Thyroid gland (tissue), 4 donors: ENCODE results near the gene HDAC11. TPM values are rescaled to one million over a fixed set of nuclear protein-coding genes. Genes with fewer than 3 reads are reported as not detected.

Experiments
- DNase-seq, 2 donors: peaks; one replicate each; pipeline ENCODE4 v3.0.0-alpha.2; 2019
- H3K27ac ChIP-seq, 3 donors: fragments of 200-600 bp; sonication (generic); 1 replicate in 2 of 3; 2 replicates in 1 of 3; pipeline ENCODE4 v1.5.1; 2016 to 2019; ENCODE audit warnings: mild to moderate bottlenecking in 1 of 3, moderate library complexity in 1 of 3
- H3K27me3 ChIP-seq: fragments of 200-600 bp; sonication (generic); one replicate; pipeline ENCODE4 v1.5.1; 2019
- H3K36me3 ChIP-seq, 2 donors: fragments of 200-600 bp; sonication (generic); one replicate each; pipeline ENCODE4 v1.5.1; 2016 to 2019
- H3K4me1 ChIP-seq, 2 donors: fragments of 200-600 bp; sonication (generic); one replicate each; pipeline ENCODE4 v1.5.1; 2017 to 2019
- H3K4me3 ChIP-seq, 3 donors: fragments of 200-600 bp; sonication (generic); replicated peaks in 1 of 3; 1 replicate in 2 of 3; 2 replicates in 1 of 3; pipeline ENCODE4 v1.5.1; 2016; ENCODE audit warnings: mild to moderate bottlenecking in 1 of 3
- H3K9me3 ChIP-seq: fragments of 200-600 bp; sonication (generic); one replicate; pipeline ENCODE4 v1.5.1; 2017
- CTCF ChIP-seq, 6 experiments: fragments of 200-600 bp in 3 of 6; fragments of 450-650 bp in 3 of 6; sonication (generic) in 3 of 6; IDR thresholded peaks; one replicate each; pipeline ENCODE4 v1.5.1; 2016 to 2019; ENCODE audit warnings: antibody characterized with exemption in 6 of 6, mild to moderate bottlenecking in 2 of 6, inconsistent platforms in 1 of 6, moderate library complexity in 1 of 6
- POLR2A ChIP-seq, 2 donors: fragments of 450-650 bp; IDR thresholded peaks; one replicate each; pipeline ENCODE4 v1.6.1; 2017; ENCODE audit warnings: antibody characterized with exemption in 2 of 2, mild to moderate bottlenecking in 2 of 2, moderate library complexity in 1 of 2
- WGBS, 2 donors: methylation state at CpG; one replicate each; pipeline ENCODE4 v1.1.5; 2017; 5-methylcytosine and 5-hydroxymethylcytosine counted together
- intact Hi-C: fragments of 100-400 bp; cut with DNase I; formaldehyde crosslinking; loops from one replicate; pipeline ENCODE4 v1.15.1; 2023
- total RNA-seq, 4 donors: library from RNA; depleted of rRNA; stranded (reverse); fragments of >200 nt; gene quantifications; one replicate each; pipeline ENCODE4 v1.2.3, GENCODE V29; 2016

Gene HDAC11
- total RNA-seq, 4 donors from 2014 or later = 18.8 to 47.5 (median 30.8) TPM

- intact Hi-C loops = no loop called here
- H3K27ac ChIP-seq = peak overlapping the region in 2 of 3 donors; percentile 10 to 28
- H3K9me3 ChIP-seq = no peaks in the 10 kb centered on the region
- no peak overlapping the region for H3K4me3 ChIP-seq
- WGBS, 2 donors = 72 to 100% methylated on average over 1 to 2 of the region's 2 CpGs
- TF ChIP-seq CTCF (IDR thresholded peaks at IDR 0.05) (no peak), POLR2A (IDR thresholded peaks at IDR 0.05) (no peak)
- no peaks in the 10 kb centered on the region for H3K27me3 ChIP-seq
- no peaks in the 10 kb centered on the region for H3K36me3 ChIP-seq
- H3K4me1 ChIP-seq = peaks cover 0 to 13% of the 10 kb centered on the region in 2 donors
- DNase-seq = no peak
Measured at GRCh38 chr3:13550423-13550690, 70.3 kb downstream of the HDAC11 start.

- no peak overlapping the region for H3K4me3 ChIP-seq
- H3K27me3 ChIP-seq = no peaks in the 10 kb centered on the region
- intact Hi-C loops = no loop called here
- H3K36me3 ChIP-seq = no peaks in the 10 kb centered on the region
- DNase-seq = no peak
- 80 to 83% methylated on average over 12 to 13 of the region's 13 CpGs for WGBS, 2 donors
- TF ChIP-seq POLR2A (IDR thresholded peaks at IDR 0.05) = no peak
- no peak for TF ChIP-seq CTCF (IDR thresholded peaks at IDR 0.05)
- H3K27ac ChIP-seq = no peak overlapping the region
- peaks cover 0 to 15% of the 10 kb centered on the region in 2 donors for H3K4me1 ChIP-seq
- no peaks in the 10 kb centered on the region for H3K9me3 ChIP-seq
Measured at GRCh38 chr3:13550791-13551360, 70.8 kb downstream of the HDAC11 start.

- no peaks in the 10 kb centered on the region for H3K27me3 ChIP-seq
- peaks cover 0 to 17% of the 10 kb centered on the region in 2 donors for H3K4me1 ChIP-seq
- 63 to 70% methylated on average over 27 to 28 of the region's 28 CpGs for WGBS, 2 donors
- no peaks in the 10 kb centered on the region for H3K36me3 ChIP-seq
- H3K27ac ChIP-seq = no peak overlapping the region
- no peak for TF ChIP-seq POLR2A (IDR thresholded peaks at IDR 0.05)
- TF ChIP-seq CTCF (IDR thresholded peaks at IDR 0.05) = no peak
- no peak overlapping the region for H3K4me3 ChIP-seq
- intact Hi-C loops = no loop called here
- DNase-seq = no peak
- H3K9me3 ChIP-seq = no peaks in the 10 kb centered on the region
Measured at GRCh38 chr3:13552857-13553652, 72.9 kb downstream of the HDAC11 start.

- Histone ChIP-seq H3K36me3 (no peaks in the 10 kb centered on the region), H3K9me3 (no peaks in the 10 kb centered on the region), H3K4me3 (no peak overlapping the region), H3K4me1 (peaks cover 0 to 10% of the 10 kb centered on the region in 2 donors), H3K27ac (peak overlapping the region in 1 of 3 donors; percentile 12), H3K27me3 (no peaks in the 10 kb centered on the region)
- WGBS, 2 donors = 67 to 70% methylated on average over 4 to 10 of the region's 12 CpGs
- TF ChIP-seq POLR2A (IDR thresholded peaks at IDR 0.05) = no peak
- TF ChIP-seq CTCF (IDR thresholded peaks at IDR 0.05) = no peak
- intact Hi-C loops = no loop called here
- no peak for DNase-seq
Measured at GRCh38 chr3:13553686-13554085, 73.6 kb downstream of the HDAC11 start.

DNA sequence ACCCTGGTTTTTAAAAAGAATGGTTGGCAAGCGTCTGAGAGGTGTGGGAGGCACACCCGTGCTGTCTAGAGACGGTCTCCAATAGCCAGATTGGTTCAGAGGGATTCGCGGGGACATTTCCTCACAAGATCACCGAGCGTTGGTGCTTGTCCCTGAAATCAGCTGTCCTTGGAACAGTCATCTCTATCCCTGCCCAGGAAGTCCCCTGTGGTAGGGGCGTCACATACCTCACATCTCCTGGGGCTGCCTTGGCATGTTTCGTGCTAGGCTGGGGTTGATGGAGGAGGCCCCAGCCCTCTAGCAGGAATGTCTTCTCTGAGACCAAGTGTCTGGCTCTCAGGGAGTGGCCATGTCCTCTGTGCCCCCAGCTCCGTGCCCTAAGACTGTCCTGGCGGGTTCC is 75.6 kb downstream of the HDAC11 start:
- no peak for DNase-seq
- Histone ChIP-seq H3K27ac (no peak overlapping the region), H3K27me3 (no peaks in the 10 kb centered on the region), H3K4me3 (no peak overlapping the region), H3K9me3 (no peaks in the 10 kb centered on the region), H3K4me1 (peaks cover 0 to 10% of the 10 kb centered on the region in 2 donors), H3K36me3 (no peaks in the 10 kb centered on the region)
- intact Hi-C loops = no loop called here
- WGBS, 2 donors = 85 to 92% methylated on average over 10 of the region's 11 CpGs
- TF ChIP-seq CTCF (IDR thresholded peaks at IDR 0.05) = no peak
- TF ChIP-seq POLR2A (IDR thresholded peaks at IDR 0.05) = no peak
